Measurements from ENCODE around the gene IFRD1. TPM values are rescaled to one million over a fixed set of nuclear protein-coding genes. Genes with fewer than 3 reads are reported as not detected.

IFRD1 gene
- total RNA-seq, 1 experiment from 2014 or later = 79.6 TPM

GRCh38 chr7:112439476-112439875 lies 10.8 kb upstream of the IFRD1 start:
- no peak overlapping the region for H3K4me3 ChIP-seq
- ChIA-PET POLR2A (ENCODE audit: unreplicated experiment) (no interaction called here), CTCF (no interaction called here)
- H3K4me1 ChIP-seq (replicated peaks; ENCODE audit: insufficient read depth) = no peaks in the 10 kb centered on the region
- TF ChIP-seq EZH2 (IDR thresholded peaks at IDR 0.05; ENCODE audit: low read depth) (no peak), CTCF (conservative IDR thresholded peaks at IDR 0.05) (no peak)
- no peaks in the 10 kb centered on the region for H3F3A ChIP-seq (ENCODE audit: insufficient read depth, low read depth)
- no peak for DNase-seq
- no TSS peak for BruUV-seq (replicated peaks)
- no peaks in the 10 kb centered on the region for H3K9me2 ChIP-seq (ENCODE audit: insufficient read depth)
- H2AFZ ChIP-seq = no peak overlapping the region
- no peaks in the 10 kb centered on the region for H3K9me3 ChIP-seq (ENCODE audit: insufficient read depth, low read depth)
- H3K79me2 ChIP-seq (ENCODE audit: low read depth) = no peaks in the 10 kb centered on the region
- no peaks in the 10 kb centered on the region for H3K36me3 ChIP-seq (ENCODE audit: low read depth)
- H3K27me3 ChIP-seq (ENCODE audit: insufficient read depth, low read depth) = no peaks in the 10 kb centered on the region
- intact Hi-C loops (cut with micrococcal nuclease; ENCODE audit: unreplicated experiment) = no loop called here
- H3K4me2 ChIP-seq = no peak overlapping the region
- no peaks in the 10 kb centered on the region for H4K20me1 ChIP-seq (ENCODE audit: insufficient read depth)
- no peak overlapping the region for H3K27ac ChIP-seq

- Histone ChIP-seq H3K9me2 (ENCODE audit: insufficient read depth) (no peaks in the 10 kb centered on the region), H3K79me2 (ENCODE audit: low read depth) (no peaks in the 10 kb centered on the region), H3K36me3 (ENCODE audit: low read depth) (no peaks in the 10 kb centered on the region), H3F3A (ENCODE audit: insufficient read depth, low read depth) (no peaks in the 10 kb centered on the region), H4K20me1 (ENCODE audit: insufficient read depth) (no peaks in the 10 kb centered on the region), H3K4me1 (replicated peaks; ENCODE audit: insufficient read depth) (no peaks in the 10 kb centered on the region), H3K4me3 (no peak overlapping the region), H3K9me3 (ENCODE audit: insufficient read depth, low read depth) (no peaks in the 10 kb centered on the region), H3K4me2 (no peak overlapping the region), H3K27ac (no peak overlapping the region), H2AFZ (no peak overlapping the region), H3K27me3 (ENCODE audit: insufficient read depth, low read depth) (no peaks in the 10 kb centered on the region)
- ChIA-PET CTCF (no interaction called here), POLR2A (ENCODE audit: unreplicated experiment) (interaction anchor here (0.6 kb wide), 1 partner anchor 22 kb away, joined by 13 read pairs; no protein-coding TSS in a partner anchor)
- TF ChIP-seq EZH2 (IDR thresholded peaks at IDR 0.05; ENCODE audit: low read depth) = no peak
- TF ChIP-seq CTCF (conservative IDR thresholded peaks at IDR 0.05) = no peak
- no peak for DNase-seq
- BruUV-seq (replicated peaks) = no TSS peak
- intact Hi-C loops (cut with micrococcal nuclease; ENCODE audit: unreplicated experiment) = no loop called here
These were observed 8.1 kb upstream of the IFRD1 start for GRCh38 chr7:112442210-112442609.

GRCh38 chr7:112444505-112444904 lies 5.8 kb upstream of the IFRD1 start:
- Histone ChIP-seq H3K4me1 (replicated peaks; ENCODE audit: insufficient read depth) (peaks cover 10% of the 10 kb centered on the region), H3K36me3 (ENCODE audit: low read depth) (no peaks in the 10 kb centered on the region), H3F3A (ENCODE audit: insufficient read depth, low read depth) (peaks cover 8% of the 10 kb centered on the region; the same call in 1 of the 2 replicates), H3K79me2 (ENCODE audit: low read depth) (no peaks in the 10 kb centered on the region), H4K20me1 (ENCODE audit: insufficient read depth) (no peaks in the 10 kb centered on the region), H3K9me3 (ENCODE audit: insufficient read depth, low read depth) (no peaks in the 10 kb centered on the region), H3K9me2 (ENCODE audit: insufficient read depth) (no peaks in the 10 kb centered on the region), H3K4me2 (no peak overlapping the region), H3K27me3 (ENCODE audit: insufficient read depth, low read depth) (no peaks in the 10 kb centered on the region), H3K27ac (no peak overlapping the region), H3K4me3 (no peak overlapping the region), H2AFZ (no peak overlapping the region)
- ChIA-PET CTCF (no interaction called here), POLR2A (ENCODE audit: unreplicated experiment) (no interaction called here)
- TF ChIP-seq CTCF (conservative IDR thresholded peaks at IDR 0.05) (no peak), EZH2 (IDR thresholded peaks at IDR 0.05; ENCODE audit: low read depth) (no peak)
- DNase-seq = no peak
- no TSS peak for BruUV-seq (replicated peaks)
- intact Hi-C loops (cut with micrococcal nuclease; ENCODE audit: unreplicated experiment) = no loop called here

All from PC-9 (cell line).